Endothelial cell of umbilical vein (primary cell): ENCODE data around the gene IQGAP2.

Experiments
- CTCF ChIP-seq, 2 donors: IDR thresholded peaks; 1 replicate in 1 of 2; 2 replicates in 1 of 2; pipeline ENCODE4 v1.5.1; 2011; ENCODE audit warnings: low read length in 2 of 2, mild to moderate bottlenecking in 2 of 2, moderate library complexity in 2 of 2, control low read depth in 1 of 2, inconsistent platforms in 1 of 2, low read depth in 1 of 2; ENCODE audit not compliant: insufficient read depth in 1 of 2; ENCODE audit errors: extremely low read depth in 1 of 2
- EZH2 ChIP-seq: IDR thresholded peaks from 2 replicates; pipeline ENCODE4 v1.6.1; 2012; ENCODE audit warnings: borderline replicate concordance, low read depth, mild to moderate bottlenecking, moderate library complexity, low read length, inconsistent platforms; ENCODE audit not compliant: severe bottlenecking
- MAX ChIP-seq: IDR thresholded peaks from 2 replicates; pipeline ENCODE4 v1.6.1; 2011; ENCODE audit not compliant: insufficient read depth, insufficient read length
- MYC ChIP-seq: IDR thresholded peaks from one replicate; pipeline ENCODE4 v1.6.1; 2011; ENCODE audit warnings: mild to moderate bottlenecking, low read depth, low read length
- POLR2A ChIP-seq: IDR thresholded peaks from 2 replicates; pipeline ENCODE4 v1.6.1; 2012; ENCODE audit warnings: low read depth, mild to moderate bottlenecking, control low read depth, low read length
- POLR2AphosphoS5 ChIP-seq: IDR thresholded peaks from 2 replicates; pipeline ENCODE4 v1.6.1; 2012; ENCODE audit warnings: low read depth, mild to moderate bottlenecking, control low read depth, low read length, moderate library complexity; ENCODE audit not compliant: insufficient read depth

GRCh38 chr5:76622973-76623596, 220.0 kb downstream of the IQGAP2 start, which contains the start of gene F2RL2:
- TF ChIP-seq CTCF (IDR thresholded peaks at IDR 0.05; ENCODE audit: extremely low read depth in 1 of 2, insufficient read depth in 1 of 2, low read depth in 1 of 2, low read length in 2 of 2) (no peak), POLR2A (no peak), POLR2AphosphoS5 (no peak), MAX (no peak), EZH2 (no peak), MYC (no peak)
